GM03348 (cell line): Measurements from ENCODE around the gene OCA2.
"Not testable (repeated sequence)": the region's sequence is repeated elsewhere in the genome, so short reads cannot be mapped to it uniquely, and the experiment has no call there.

Experiments used
- DNase-seq: peaks from one replicate; pipeline ENCODE4 v3.0.0; 2012; ENCODE audit warnings: low spot score

Gene OCA2

DNA sequence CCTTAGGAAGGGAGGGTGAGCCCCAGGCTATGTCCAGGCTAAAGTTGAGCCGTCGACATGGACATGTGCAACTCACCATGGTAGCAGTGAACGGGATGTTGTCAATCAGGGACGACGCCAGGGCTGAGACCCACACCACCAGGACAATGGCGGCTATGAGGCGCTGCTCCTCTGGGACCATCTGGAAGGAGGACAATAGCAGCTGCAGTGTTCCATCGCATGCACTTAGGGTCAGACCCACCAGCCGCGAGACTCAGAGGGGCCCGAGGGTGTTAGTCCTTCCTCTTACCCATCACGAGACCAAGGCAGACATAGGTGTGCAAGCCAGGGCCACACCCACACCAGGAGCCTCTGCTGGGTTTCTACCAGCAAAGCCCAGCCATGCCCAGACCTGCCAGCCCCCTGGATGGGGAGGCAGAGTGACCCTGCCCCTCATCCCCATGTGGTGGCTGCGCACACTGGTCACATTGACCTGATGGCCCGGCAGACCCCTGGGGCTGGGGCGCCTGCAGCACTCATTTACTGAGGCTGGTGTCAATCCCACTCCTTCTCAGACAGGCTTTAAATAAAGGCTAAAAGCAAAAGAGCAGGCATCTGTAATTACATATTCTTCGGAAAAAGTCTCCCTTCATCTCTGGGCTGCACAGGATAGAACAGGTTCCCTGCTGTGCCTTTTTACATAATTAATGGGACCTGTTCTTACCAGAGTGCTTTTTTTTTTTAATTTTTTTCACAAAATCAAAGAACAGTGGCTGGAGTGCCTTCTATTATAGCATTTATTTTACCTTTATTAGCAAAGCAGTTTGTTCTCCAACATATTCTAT lies 227.8 kb downstream of the OCA2 start:
- no peak for DNase-seq

DNA sequence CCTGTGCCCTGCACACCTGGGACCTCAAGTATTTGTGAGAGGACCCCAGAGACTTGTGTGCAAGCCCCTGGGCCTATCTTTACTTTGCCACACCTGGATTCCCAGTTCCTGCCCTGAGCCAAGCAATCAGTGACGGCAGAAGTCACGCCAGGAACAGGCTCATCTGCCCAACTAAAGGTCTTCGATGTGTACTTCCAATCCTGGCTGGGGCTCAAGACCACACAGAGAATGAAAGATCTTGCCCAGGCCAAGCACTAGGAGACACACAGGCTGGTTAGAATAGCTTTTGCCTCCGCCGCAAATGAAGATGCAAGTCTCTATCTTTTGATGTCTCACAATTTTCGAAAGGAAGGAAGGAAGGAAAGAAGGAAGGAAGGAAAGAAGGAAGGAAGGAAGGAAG lies 228.8 kb downstream of the OCA2 start:
- DNase-seq: no peak

DNA sequence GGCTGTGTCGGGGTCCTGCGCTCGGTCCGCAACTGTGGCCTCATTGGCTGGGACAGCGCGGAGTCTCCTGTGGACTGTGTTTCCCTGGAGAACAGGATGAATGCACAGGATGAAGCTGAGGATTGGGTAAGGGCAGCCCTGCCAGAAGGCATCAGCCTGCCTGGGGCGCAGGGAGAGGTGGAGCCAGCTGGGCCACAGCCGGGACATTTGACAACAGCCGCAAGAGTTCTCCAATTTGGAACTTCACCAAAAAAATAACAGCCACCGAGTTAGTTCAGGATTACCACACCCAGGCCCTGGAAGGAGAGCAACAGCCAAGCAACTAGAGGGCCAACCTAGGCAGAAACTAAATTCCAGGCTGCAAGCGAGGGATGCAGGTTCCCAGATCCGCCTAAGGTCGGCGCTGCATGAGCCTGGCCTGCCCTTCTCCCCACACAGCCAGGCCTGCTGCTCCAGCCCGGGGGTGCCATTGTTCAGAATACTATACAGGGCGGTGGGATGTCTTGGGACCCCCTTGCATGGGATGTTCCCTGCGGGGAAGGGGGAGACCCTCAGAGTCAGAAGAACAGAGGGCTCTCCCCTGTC lies 229.3 kb downstream of the OCA2 start:
- no peak for DNase-seq

DNA sequence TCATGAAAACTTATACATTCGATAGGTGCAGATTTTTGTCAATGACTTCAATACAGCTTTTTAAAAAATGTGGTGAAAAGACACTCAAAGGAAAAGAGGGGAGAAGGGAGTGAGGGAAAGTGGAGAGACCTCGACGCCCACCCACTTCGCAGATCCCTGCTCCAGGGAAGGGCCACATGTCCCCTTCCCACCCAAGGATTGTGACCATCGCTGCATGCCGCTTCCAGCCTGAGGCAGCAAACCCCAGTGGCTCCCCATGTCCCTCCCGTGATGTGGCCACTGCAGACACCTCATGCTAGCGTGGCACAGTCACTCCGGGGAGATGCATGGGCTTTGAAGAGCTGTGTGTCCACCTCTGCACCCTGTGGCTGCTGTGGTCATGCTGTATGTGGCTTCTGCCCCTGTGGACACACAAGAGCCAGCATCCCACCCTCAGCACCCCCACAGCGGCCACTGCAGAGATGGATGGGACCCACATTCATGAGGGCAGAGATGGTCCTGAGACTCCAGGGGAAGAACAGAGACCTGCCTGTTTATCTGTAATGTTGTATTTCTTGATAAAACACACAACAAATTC lies 230.2 kb downstream of the OCA2 start:
- DNase-seq: no peak

DNA sequence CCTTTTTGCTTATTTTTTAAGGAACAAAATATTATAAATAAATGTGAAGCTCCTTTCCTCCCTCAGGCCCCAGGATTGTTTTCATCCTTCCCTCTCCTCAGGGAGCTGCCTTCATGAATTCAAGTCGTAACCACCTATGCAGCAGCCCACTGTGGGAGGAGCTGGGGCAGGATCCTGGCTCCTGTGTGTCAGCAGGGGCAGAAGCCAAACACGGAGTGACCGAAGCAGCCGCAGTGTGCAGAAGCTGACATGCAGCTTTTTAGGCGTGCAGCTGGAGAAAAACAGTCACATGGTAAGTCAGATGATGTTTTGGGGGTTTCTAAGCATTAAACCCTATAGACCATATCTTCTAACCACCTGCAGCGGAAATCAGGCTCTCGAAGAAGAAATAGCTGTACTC lies 231.3 kb downstream of the OCA2 start:
- DNase-seq: no peak

DNA sequence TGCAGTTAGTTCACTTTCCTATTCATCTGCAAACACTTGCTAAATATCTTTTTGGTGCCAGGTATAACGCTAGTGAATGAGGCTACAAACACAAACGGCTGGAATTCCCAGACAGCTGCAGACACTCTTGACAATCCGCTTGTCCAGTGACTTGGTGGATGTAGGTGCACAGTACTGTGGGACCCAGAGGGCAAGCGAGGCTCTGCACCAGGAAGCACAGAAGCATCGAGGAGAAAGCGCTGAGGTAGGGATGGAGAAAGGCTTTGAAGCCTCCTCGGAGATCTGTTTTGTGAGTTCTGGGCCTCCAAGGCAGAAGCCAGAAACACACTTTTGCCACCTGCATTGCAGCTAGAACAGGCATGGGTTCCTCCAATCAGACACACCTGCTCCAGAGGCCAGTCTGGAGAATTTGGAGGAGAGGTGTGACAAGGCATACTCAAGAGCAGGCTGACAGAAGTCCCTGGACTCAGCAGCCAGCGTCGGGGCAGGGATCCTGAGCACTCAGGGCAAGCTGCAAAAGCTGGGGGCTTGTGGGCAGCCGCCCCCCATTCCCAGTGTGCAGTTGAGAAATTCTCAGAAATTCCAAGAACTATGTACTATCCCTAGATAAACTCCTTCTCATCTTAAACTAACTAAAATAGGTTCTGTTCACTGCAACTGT lies 232.5 kb downstream of the OCA2 start:
- no peak for DNase-seq

DNA sequence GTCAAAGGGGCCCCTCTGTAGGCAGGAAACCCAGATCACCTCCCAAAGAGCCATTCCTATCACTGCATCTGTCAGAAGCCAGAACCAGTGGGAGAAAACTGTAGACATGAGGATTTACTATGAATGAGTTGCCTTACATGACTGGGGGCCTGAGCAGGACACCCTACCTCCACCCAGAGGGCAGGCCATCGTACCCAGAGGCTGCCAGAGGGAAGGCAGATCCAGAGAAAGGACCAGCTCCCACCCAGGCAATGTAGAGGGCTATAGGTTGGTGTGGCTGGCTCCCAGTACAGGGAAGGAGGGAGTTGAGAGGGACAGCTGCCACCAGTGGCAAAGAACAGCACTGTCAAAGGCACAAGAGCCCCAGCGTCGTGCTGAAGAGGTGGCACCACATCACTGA lies 233.2 kb downstream of the OCA2 start:
- no peak for DNase-seq

DNA sequence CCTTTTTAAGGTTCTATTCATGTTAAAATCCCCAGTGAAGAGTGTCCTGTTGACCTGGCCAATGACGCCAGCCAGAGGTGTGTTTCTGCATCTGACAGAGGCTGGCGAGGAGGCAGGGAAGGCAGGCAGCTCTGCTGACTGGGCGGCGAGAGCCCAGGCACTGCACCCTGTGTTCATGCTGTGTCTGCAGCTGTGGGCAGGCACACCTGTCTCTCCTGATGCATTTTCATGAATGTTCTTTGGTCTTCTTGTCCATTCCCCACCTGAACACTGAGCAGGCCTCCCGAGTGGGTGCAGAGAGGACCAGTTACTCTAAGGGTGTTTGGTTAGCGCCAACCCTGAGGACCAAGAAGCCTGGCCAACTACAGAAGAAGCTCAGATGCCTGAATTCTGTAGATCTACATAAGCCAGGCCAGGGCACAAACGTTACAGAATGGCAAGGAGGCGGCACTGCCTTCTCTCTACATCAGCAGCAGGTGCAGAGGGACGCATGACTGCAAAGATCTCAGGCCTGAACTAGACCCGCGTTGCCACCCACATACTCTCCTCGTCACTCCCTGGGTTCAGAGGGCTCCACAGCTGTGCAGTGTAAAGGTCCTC lies 233.7 kb downstream of the OCA2 start:
- no peak for DNase-seq

DNA sequence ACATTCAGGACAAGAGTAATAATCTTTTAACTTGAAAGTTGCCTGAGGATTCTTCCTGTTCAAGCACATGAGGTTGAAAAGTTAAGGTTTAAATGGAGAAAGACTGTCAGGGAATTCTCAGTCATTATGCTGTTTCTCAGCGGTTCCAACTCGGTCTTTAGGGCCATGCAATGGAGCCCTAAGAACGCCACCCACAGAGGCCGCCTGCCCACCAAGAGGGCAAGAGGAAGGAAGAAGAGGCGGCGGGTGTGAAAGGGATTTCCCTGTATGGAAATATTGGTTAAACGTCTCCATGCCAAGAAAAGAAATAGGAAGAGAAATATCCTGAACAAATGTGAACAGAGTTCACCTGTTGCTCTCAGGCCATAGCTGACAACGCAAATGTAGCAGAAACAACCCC lies 234.4 kb downstream of the OCA2 start:
- DNase-seq: no peak

DNA sequence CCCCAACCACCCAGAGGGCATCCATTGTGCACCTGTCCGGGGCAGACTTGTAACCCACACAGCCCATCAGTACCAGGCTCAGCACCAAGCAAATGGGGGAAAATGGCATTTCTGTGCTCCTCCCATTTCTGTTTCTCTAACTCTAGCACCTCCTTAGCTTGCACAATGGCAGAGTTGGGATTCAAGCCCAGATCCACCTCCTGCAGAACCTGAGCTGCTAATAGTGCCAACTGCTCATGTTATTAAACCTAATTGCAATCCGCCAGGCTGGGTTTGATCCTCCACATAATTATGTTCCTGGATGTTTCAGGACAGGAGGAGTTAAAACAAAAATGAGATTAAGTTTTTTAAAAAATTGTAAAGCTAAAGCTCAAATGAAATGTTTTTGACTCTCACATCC lies 235.0 kb downstream of the OCA2 start:
- DNase-seq: no peak

DNA sequence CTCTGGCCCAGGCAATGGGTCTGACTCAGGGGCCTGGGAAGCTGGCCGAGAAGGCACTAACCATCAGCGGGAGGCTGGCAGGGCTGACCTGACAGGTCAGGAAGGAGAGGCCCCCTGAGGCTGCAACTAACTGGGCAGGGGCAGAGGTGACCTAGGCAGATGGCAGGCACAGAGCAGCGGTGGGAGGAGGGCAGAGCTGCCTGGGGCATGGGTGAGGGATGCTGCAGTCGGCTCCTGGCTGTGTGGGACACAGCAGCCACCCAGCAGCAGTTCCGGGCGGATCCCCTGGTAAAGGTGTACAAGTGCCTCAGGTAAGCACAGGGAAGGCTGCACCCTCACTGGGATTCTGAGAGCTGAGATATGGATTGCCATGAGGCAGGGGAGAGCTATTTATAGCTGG lies 236.1 kb downstream of the OCA2 start:
- DNase-seq: no peak

DNA sequence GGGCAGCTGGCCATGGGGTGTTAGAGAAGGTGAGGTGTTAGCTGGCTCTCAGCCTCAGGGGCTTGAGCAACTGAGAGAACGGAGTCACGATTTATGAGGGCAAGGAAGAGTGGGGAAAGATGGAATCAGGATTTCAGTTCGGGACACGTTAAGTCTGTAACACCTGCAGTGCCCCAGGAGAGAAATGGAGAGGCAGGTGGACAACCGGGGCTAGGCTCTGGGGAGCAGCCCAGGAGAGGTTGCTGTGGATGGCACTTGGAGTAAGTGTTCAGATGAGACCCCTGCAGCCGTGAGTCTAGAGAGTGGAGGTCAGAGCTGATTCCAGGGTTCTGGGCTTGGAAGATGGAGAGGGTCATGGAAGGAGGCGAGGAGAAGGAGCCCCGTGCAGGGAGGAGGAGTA lies 237.9 kb downstream of the OCA2 start:
- DNase-seq: no peak

DNA sequence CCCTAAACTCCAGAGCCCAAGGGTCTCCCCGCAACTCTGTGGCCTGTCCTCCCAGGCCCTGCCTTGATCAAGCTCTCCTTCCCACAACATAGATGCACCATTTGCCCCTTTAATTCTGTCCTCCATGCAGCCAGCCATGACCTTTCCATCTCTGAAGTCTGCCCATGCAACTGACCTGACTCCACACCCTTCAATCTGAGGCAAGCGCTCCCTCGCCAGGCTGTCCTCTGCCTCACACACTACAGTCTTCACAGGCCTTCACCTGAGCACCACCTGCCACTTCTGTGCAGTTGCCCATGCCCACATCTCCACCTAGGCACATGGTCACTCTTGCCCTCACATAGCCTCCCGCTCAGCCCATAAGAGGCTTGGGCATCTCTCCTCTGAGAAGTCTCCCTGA lies 244.0 kb downstream of the OCA2 start:
- no peak for DNase-seq

DNA sequence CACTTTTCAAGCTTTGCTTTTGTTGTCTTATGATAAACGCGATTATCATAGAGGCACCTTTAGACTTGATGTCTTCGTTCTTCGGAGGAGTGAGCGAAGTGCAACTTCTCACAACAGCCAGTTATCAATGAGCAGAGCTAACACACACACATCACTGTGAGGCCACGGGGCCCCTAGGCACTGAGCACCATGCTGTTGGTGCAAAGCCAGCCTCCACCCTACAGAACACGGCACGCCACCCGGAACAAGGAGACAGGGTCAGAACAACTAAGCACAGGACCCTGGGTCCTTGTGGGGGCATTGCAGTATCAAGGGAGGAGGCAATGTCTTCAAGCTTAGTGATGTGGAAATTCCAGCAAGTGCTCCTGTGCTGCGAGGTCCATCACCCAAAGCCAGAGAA lies 244.5 kb downstream of the OCA2 start:
- DNase-seq: no peak

DNA sequence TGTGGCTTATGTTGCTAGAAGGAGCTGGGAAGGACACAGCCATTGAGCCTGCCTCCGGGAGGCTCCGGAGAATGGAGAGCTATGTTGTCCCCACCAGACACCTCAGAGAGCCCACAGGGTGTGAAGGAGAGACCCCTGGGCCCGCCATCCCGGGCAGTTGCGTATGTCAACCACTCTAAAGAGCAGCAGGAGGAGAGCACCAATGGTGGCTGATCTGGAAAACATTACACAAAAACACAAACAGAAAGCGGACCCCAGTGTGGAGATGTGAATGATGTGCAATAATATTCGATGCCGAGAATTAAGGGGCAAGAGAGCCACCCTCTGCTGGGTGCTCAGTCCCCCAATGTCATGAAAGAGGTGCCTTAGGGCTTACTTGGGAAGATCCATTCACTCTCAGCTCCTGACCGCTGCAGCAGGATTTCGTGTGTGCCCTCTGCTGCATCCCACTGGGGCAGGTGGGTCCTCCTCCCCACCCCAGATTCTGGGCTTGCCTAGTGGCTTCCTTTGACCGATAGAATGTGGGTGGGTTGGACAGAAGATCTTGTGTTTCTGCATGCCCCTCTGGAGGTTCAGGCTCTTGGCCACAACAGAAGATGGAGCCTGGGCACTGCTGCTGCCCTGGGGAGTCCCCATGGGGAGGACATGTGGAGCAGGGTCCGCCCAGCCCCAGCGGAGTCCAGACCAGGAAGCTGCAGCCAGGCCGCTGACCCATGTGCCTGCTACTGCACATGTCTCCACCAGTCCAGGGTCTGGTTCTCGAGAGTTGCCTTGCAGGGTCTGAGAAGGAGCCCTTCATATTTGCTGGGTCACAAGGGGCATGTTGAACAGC lies 245.3 kb downstream of the OCA2 start:
- no peak for DNase-seq

DNA sequence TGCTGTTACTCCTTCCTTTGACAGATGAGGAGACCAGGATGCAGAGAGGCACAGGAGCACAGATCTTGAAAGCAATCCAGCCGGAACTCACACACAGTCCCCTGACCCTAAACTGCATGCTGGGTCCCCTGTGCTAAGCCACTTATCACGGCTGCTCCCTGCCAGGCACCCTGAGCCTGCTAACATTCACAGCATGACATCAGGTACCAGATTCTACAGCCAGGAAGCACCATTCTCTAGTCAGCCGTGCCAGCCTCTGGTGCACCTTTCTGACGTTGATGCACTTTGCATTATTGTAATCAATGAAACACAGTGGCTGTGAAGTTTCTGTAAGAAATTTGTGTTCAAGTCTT lies 247.3 kb downstream of the OCA2 start:
- no peak for DNase-seq

DNA sequence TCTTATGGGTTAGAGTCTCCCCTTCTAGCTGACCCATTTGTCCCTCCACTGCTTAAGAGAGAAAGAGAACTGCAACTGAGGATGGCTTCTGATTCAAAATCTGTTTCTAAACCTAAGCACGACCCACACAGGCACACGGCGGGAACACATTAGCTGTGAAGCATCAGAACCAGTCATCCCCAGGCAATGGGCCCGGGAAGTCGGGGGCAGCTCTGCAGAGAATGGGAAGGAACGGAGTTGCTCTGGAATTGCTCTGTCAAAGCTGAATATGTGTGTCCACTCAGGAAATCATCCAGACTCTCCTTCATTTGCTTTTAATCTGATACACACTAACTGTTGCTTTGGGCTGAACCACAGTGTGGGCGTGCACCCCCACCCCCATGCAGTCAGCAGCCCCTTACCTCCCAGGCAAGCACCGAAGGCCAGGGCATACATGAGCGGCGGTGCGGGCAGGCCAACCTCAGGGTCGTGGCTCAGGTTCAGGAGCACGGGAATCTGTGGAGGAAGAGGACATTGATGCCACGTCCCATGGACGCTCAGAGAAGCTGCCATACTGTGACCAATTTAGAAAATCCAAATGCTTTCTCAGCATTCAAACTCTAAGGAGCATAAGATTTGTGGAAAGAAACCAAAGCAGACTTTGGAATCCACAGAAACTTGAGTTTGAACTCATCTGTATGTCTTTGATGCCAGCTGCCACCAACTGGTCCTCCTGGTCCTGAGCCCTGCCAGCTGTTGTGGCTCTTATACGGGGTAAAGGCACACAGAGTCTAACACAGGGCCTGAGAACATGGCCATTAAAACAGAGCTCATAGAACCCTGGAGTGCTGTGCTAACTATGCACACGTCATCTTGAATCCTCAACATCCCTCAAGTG lies 247.9 kb downstream of the OCA2 start:
- DNase-seq: no peak

DNA sequence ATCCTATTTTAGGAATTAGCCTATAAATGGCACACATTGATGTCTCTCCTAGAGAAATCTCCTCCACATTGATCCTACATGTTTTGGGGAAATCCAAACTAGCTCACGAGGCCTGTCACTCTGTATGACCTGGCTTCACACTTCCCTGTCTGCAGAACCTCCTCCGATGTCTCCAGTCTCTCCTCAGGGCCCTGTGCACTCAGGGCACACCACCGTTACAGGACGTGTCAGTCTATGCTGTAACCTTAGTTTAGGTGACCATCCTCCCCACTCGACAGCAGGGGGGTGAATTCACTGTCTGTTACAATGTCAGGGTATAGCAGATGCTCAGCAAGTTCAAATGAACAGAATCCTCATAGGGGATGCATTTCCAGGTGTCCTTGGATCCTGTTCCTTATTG lies 249.1 kb downstream of the OCA2 start:
- no peak for DNase-seq

DNA sequence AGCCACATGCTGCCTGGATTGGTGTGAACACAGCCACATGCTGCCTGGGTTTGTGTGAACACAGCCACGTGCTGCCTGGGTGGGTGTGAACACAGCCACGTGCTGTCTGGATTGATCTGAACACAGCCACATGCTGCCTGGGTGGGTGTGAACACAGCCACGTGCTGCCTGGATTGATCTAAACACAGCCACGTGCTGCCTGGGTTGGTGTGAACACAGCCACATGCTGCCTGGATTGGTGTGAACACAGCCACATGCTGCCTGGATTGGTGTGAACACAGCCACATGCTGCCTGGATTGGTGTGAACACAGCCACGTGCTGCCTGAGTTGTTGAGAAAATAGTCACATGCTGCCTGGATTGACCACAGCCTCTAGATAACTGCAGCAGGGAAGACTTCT lies 250.2 kb downstream of the OCA2 start:
- DNase-seq: not testable (repeated sequence)

DNA sequence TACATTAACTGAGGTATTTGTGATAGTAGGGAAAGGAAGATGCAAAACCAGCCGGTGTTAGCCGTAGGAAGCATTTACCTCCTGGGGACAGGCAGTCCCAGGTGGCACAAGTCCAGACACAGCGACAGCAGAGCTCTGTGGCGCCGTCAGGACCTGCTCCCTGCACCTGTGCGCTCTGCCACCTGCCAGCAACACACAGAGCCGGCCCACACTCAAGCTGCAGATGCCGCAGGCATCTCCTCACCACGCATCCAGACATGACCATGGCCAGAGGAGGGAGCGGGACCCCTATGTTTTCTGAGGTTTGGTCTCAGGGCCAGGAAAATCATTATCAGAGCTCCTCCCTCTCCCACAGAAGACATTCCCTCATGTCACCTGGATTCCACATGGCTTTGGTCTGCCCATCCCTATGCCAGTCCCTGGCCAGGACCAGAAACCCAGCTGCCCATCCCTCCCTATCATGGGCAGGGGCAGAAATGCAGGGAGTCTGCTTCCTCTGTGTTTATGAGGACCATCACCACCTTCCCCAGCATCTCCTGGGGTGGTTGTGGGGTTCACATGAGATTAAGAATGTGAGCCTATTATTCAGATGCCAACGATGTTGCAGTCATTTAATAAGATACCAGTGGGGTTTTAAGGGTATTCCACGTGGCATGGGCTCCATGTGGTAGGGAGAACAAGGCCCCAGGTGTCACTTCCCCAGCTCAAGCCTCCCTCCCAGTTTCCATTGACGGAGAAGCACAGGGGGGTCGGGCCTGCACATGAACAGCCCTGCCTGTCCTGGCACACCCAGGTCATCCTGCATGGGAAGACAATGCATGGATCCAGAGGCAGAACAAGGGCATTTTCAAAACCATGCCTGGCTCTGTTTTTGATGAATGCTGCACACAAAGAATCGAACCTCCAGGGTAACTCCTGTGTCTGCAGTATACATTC lies 251.1 kb downstream of the OCA2 start:
- DNase-seq: no peak
